GM10248 (cell line): ENCODE results near the gene PSIP1.
A peak's percentile ranks its signal among the peaks of the same experiment; 100 is the strongest.

Experiments
- CTCF ChIA-PET: fragments of 300-600 bp; sonication (Branson Sonifier 250); formaldehyde crosslinking; extraction: SDS; loops from one replicate; lab custom pipeline; 2021; ENCODE audit warnings: antibody characterized with exemption; lab: Yijun Ruan, JAX
- POLR2A ChIA-PET: fragments of 350-650 bp; sonication (Branson Sonifier 250); formaldehyde crosslinking; extraction: SDS; loops from one replicate; lab custom pipeline; 2020; ENCODE audit warnings: antibody characterized with exemption; lab: Yijun Ruan, JAX
- DNase-seq: peaks from one replicate; pipeline ENCODE4 v3.0.0; 2012; ENCODE audit errors: extremely low spot score
- TF ChIP-seq, protein P1 (sequence below): IDR thresholded peaks from 2 replicates; pipeline ENCODE4 v1.5.1; 2012; ENCODE audit warnings: mild to moderate bottlenecking, low read depth; ENCODE audit errors: extremely low read depth, missing control alignments, control extremely low read depth

Gene PSIP1

DNA sequence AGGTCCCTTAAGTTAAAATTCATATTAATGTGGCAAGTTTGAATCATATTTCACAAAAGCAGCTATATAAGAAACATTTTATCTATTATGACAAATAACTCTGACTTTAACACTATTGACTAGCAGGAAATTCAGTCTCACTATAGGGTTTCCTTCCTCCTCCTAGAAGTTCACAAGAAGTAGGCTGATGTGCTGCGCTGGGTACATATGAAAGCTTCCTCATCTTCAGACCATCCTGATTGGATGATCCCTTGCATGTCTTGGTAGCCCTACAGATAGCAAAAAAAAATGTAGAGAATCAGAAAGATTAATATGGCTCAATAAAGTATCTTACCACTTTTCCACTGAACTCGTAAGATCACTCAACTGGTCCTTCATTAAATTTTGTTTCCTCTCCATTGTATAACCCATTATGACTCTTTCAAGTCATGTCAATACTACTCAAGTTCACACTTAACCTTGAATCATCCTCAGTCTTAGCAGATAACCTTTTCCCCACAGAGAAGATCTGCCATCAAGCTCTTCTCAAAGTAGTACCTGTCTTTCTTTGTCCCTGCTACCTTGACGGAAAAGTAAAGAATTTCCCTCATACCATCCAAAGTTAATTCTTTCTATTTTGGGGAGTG is 11.5 kb upstream of the PSIP1 start:
- DNase-seq: no peak
- POLR2A ChIA-PET: interaction anchor here (0.5 kb wide), 1 partner anchor 32 kb away, joined by 5 read pairs; no protein-coding TSS in a partner anchor
- TF ChIP-seq, protein P1, sequence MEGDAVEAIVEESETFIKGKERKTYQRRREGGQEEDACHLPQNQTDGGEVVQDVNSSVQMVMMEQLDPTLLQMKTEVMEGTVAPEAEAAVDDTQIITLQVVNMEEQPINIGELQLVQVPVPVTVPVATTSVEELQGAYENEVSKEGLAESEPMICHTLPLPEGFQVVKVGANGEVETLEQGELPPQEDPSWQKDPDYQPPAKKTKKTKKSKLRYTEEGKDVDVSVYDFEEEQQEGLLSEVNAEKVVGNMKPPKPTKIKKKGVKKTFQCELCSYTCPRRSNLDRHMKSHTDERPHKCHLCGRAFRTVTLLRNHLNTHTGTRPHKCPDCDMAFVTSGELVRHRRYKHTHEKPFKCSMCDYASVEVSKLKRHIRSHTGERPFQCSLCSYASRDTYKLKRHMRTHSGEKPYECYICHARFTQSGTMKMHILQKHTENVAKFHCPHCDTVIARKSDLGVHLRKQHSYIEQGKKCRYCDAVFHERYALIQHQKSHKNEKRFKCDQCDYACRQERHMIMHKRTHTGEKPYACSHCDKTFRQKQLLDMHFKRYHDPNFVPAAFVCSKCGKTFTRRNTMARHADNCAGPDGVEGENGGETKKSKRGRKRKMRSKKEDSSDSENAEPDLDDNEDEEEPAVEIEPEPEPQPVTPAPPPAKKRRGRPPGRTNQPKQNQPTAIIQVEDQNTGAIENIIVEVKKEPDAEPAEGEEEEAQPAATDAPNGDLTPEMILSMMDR: no peak
- CTCF ChIA-PET: interaction anchor here (1.0 to 6.2 kb wide), 2 partner anchors 10 to 11 kb away, joined by 3 to 26 read pairs; no protein-coding TSS in a partner anchor

DNA sequence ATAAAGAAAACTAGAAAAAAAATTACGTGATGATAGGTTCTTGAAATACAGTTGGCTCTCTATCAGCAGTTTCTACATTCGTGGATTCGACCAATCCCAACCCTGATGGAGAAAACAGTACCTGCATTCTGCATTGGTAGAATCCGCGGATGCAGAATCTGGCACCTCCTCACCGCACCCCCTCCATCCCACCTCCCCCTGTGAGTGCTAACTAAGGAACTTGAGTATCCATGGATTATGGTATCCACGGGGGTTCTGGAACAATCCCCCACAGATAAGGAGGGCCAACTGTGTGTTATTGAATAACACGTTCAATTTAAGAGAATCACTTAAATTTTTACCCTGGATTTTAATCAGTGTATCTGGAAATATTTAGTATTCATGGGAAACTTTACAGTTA is 10.5 kb upstream of the PSIP1 start:
- no peak for DNase-seq
- TF ChIP-seq, protein P1: no peak
- POLR2A ChIA-PET: no interaction called here
- CTCF ChIA-PET: interaction anchor here (6.2 kb wide), 1 partner anchor 9 kb away, joined by 26 read pairs; no protein-coding TSS in a partner anchor

DNA sequence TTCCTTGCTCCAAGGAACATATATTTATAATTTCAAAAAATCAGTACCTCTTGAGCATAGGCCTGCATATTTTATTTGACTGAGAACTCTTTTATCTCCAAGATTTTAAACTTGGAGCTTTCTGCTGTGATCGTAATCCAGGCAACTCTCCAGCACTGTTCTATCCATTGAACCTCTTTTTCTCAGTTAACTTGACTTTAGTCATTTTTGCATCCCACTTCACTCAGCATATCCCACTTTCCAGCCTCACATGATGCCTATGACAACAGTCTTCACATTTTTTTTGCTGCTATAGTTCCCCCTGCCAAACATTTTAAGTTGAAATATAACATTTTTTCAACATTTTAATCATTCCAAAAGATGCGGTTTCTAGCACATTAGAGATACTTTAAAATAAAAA is 9.1 kb upstream of the PSIP1 start:
- no peak for DNase-seq
- TF ChIP-seq, protein P1: no peak
- POLR2A ChIA-PET: no interaction called here
- CTCF ChIA-PET: interaction anchor here (1.2 kb wide), 1 partner anchor 14 kb away, joined by 4 read pairs; no protein-coding TSS in a partner anchor

DNA sequence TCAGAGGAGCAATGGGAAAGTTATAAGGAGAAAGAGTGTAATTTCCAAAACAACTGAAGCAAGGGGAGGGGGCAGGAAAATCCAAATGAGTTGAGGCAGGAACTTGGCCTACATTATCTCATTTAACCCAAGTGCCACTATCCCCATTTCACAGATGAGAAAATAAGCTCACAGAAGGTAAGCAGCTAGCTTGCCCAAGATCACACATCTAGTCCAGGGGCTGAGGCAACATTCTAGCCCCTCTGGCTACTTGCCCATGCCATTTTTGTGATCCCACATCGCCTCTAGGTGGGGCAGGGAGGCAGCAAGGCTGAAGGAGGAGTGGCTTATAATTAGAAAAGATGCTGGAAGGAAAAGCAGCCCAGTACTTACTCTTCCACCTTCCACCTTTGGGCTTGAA is 2.6 kb upstream of the PSIP1 start:
- DNase-seq: no peak
- TF ChIP-seq, protein P1: peak; percentile 57
- POLR2A ChIA-PET: no interaction called here
- CTCF ChIA-PET: interaction anchor here (1.0 to 6.0 kb wide), 9 partner anchors 10 to 93 kb away, joined by 3 to 41 read pairs (median 6); no protein-coding TSS in a partner anchor

DNA sequence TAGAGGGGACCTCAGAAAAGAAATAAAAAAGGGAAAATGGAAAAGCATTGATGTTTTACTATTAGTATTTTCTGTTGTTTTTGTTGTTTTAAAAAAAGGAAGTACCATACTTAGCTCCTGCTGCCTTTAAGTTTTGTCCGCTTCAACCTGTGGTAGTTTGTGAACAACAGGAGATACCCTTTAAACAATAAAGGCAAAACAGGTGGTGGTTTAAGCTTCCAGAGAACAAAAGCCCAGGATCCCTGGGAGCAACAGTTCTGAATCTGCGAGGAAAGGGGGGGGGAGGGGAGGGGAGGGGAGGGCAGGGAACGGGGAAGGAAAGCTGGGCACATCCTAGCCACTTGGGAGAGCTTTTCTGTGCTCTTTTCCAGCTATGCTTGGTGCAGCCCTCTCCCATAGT is 2.1 kb upstream of the PSIP1 start:
- POLR2A ChIA-PET: no interaction called here
- DNase-seq: no peak
- TF ChIP-seq, protein P1: no peak
- CTCF ChIA-PET: interaction anchor here (1.0 to 6.0 kb wide), 10 partner anchors 10 to 93 kb away, joined by 3 to 41 read pairs (median 7); partner anchors contain the start of gene CCDC171

DNA sequence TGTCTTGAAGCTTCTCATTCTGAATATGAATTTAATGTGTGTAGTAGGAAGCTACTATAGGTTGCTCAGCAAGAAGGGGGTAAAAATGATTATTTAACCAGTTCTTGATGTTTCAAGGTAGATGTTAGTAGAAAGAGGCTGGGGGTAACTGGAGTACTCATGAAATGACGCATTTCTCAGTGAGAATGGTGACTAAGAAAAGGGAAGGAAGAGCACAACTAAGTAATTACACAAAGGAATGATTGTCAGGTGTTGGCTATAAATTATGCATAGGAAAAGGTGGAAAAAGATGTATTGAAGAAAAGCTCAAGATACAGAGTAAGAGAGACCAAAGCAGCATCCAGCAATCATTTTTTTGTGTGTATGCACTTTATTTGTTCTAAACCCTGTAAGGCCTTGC is 1.4 kb upstream of the PSIP1 start:
- ChIA-PET POLR2A (interaction anchor here (2.0 kb wide), 1 partner anchor 18 kb away, joined by 7 read pairs; no protein-coding TSS in a partner anchor), CTCF (interaction anchor here (1.6 to 6.0 kb wide), 6 partner anchors 11 to 94 kb away, joined by 3 to 41 read pairs (median 18); partner anchors contain the start of gene CCDC171)
- TF ChIP-seq, protein P1: no peak
- no peak for DNase-seq
